ENCODE data around the gene TMCC1. TPM values are rescaled to one million over a fixed set of nuclear protein-coding genes. Genes with fewer than 3 reads are reported as not detected.

TMCC1 gene
- total and polyA plus RNA-seq, 4 donors = 10.2 to 60.0 (median 11.0) TPM

GRCh38 chr3:129703913-129704312, 189.6 kb downstream of the TMCC1 start:
- Histone ChIP-seq H3K4me1 (ENCODE audit: control insufficient read depth in 4 of 4, insufficient read depth in 4 of 4, low read length in 3 of 4) (no peaks in the 10 kb centered on the region), H3K9me3 (ENCODE audit: control insufficient read depth in 4 of 4, low read length in 3 of 4) (no peaks in the 10 kb centered on the region), H3K27me3 (ENCODE audit: control insufficient read depth in 4 of 4, insufficient read depth in 4 of 4, low read length in 3 of 4) (no peaks in the 10 kb centered on the region), H3K27ac (ENCODE audit: low read depth in 1 of 2, low read length in 2 of 2) (no peak overlapping the region), H3K9ac (ENCODE audit: low read depth in 1 of 2, low read length in 2 of 2) (no peak overlapping the region), H3K36me3 (ENCODE audit: control insufficient read depth in 4 of 4, insufficient read depth in 3 of 4, low read depth in 1 of 4, low read length in 3 of 4) (no peaks in the 10 kb centered on the region), H3K4me3 (ENCODE audit: low read depth in 1 of 3, low read length in 3 of 3) (no peak overlapping the region)
- no peak for DNase-seq (ENCODE audit: low spot score)
- 89% methylated on average over 2 of the region's 2 CpGs for WGBS
- TF ChIP-seq RAD21 (IDR thresholded peaks at IDR 0.05) (no peak), RXRA (IDR thresholded peaks at IDR 0.05) (no peak), MAX (IDR thresholded peaks at IDR 0.05) (no peak), GABPA (IDR thresholded peaks at IDR 0.05 in 1 of 2, conservative IDR thresholded peaks at IDR 0.05 in 1 of 2) (no peak), HNF4A (conservative IDR thresholded peaks at IDR 0.05) (no peak), SP1 (IDR thresholded peaks at IDR 0.05) (no peak), REST (IDR thresholded peaks at IDR 0.05) (no peak), FOXA1 (IDR thresholded peaks at IDR 0.05) (no peak), HNF4G (IDR thresholded peaks at IDR 0.05) (no peak), EGR1 (IDR thresholded peaks at IDR 0.05; ENCODE audit: low read depth in 2 of 2) (no peak), TAF1 (conservative IDR thresholded peaks at IDR 0.05) (no peak), FOXA2 (IDR thresholded peaks at IDR 0.05) (no peak)

GRCh38 chr3:129702934-129703712, 190.4 kb downstream of the TMCC1 start:
- no peak for TF ChIP-seq TAF1 (conservative IDR thresholded peaks at IDR 0.05)
- no peak for TF ChIP-seq HNF4A (conservative IDR thresholded peaks at IDR 0.05)
- no peaks in the 10 kb centered on the region for H3K4me1 ChIP-seq (ENCODE audit: control insufficient read depth in 4 of 4, insufficient read depth in 4 of 4, low read length in 3 of 4)
- H3K27me3 ChIP-seq (ENCODE audit: control insufficient read depth in 4 of 4, insufficient read depth in 4 of 4, low read length in 3 of 4) = no peaks in the 10 kb centered on the region
- WGBS = 98% methylated on average over 10 of the region's 10 CpGs
- H3K9ac ChIP-seq (ENCODE audit: low read depth in 1 of 2, low read length in 2 of 2) = no peak overlapping the region
- DNase-seq (ENCODE audit: low spot score) = no peak
- no peaks in the 10 kb centered on the region for H3K36me3 ChIP-seq (ENCODE audit: control insufficient read depth in 4 of 4, insufficient read depth in 3 of 4, low read depth in 1 of 4, low read length in 3 of 4)
- no peak overlapping the region for H3K27ac ChIP-seq (ENCODE audit: low read depth in 1 of 2, low read length in 2 of 2)
- no peaks in the 10 kb centered on the region for H3K9me3 ChIP-seq (ENCODE audit: control insufficient read depth in 4 of 4, low read length in 3 of 4)
- H3K4me3 ChIP-seq (ENCODE audit: low read depth in 1 of 3, low read length in 3 of 3) = no peak overlapping the region

- WGBS = 97% methylated on average over 4 of the region's 4 CpGs
- Histone ChIP-seq H3K27me3 (ENCODE audit: control insufficient read depth in 4 of 4, insufficient read depth in 4 of 4, low read length in 3 of 4) (no peaks in the 10 kb centered on the region), H3K36me3 (ENCODE audit: control insufficient read depth in 4 of 4, insufficient read depth in 3 of 4, low read depth in 1 of 4, low read length in 3 of 4) (no peaks in the 10 kb centered on the region), H3K27ac (ENCODE audit: low read depth in 1 of 2, low read length in 2 of 2) (no peak overlapping the region), H3K4me3 (ENCODE audit: low read depth in 1 of 3, low read length in 3 of 3) (no peak overlapping the region), H3K4me1 (ENCODE audit: control insufficient read depth in 4 of 4, insufficient read depth in 4 of 4, low read length in 3 of 4) (no peaks in the 10 kb centered on the region), H3K9ac (ENCODE audit: low read depth in 1 of 2, low read length in 2 of 2) (no peak overlapping the region), H3K9me3 (ENCODE audit: control insufficient read depth in 4 of 4, low read length in 3 of 4) (no peaks in the 10 kb centered on the region)
- TF ChIP-seq YY1 (IDR thresholded peaks at IDR 0.05) = no peak
- TF ChIP-seq GABPA (IDR thresholded peaks at IDR 0.05 in 1 of 2, conservative IDR thresholded peaks at IDR 0.05 in 1 of 2) = no peak
- no peak for TF ChIP-seq RAD21 (IDR thresholded peaks at IDR 0.05)
- TF ChIP-seq ATF3 (IDR thresholded peaks at IDR 0.05) = no peak
- no peak for TF ChIP-seq HNF4A (conservative IDR thresholded peaks at IDR 0.05)
- no peak for TF ChIP-seq MAX (IDR thresholded peaks at IDR 0.05)
- TF ChIP-seq JUND (IDR thresholded peaks at IDR 0.05) = no peak
- TF ChIP-seq FOXA1 (IDR thresholded peaks at IDR 0.05) = no peak
- no peak for TF ChIP-seq RXRA (IDR thresholded peaks at IDR 0.05)
- no peak for TF ChIP-seq REST (IDR thresholded peaks at IDR 0.05)
- TF ChIP-seq SP1 (IDR thresholded peaks at IDR 0.05) = no peak
- no peak for TF ChIP-seq ZBTB33 (IDR thresholded peaks at IDR 0.05)
- no peak for TF ChIP-seq EGR1 (IDR thresholded peaks at IDR 0.05; ENCODE audit: low read depth in 2 of 2)
- no peak for TF ChIP-seq FOXA2 (IDR thresholded peaks at IDR 0.05)
- DNase-seq (ENCODE audit: low spot score) = no peak
These were observed 192.3 kb downstream of the TMCC1 start for GRCh38 chr3:129701161-129701560.

Data from liver (tissue), 9 donors.